Measurements from ENCODE around the gene EDA.

EDA gene

GRCh38 chrX:70042399-70043371 lies 426.8 kb downstream of the EDA start:
- no CpG with 5 or more reads among the region's 11 CpGs for WGBS (ENCODE audit: extremely low coverage, insufficient coverage, insufficient read length)
- peak in 1 of 2 donors; percentile 10 for DNase-seq
- H3K36me3 ChIP-seq (ENCODE audit: control insufficient read depth in 1 of 2, insufficient read depth in 2 of 2, low read length in 2 of 2) = no peaks in the 10 kb centered on the region

DNA sequence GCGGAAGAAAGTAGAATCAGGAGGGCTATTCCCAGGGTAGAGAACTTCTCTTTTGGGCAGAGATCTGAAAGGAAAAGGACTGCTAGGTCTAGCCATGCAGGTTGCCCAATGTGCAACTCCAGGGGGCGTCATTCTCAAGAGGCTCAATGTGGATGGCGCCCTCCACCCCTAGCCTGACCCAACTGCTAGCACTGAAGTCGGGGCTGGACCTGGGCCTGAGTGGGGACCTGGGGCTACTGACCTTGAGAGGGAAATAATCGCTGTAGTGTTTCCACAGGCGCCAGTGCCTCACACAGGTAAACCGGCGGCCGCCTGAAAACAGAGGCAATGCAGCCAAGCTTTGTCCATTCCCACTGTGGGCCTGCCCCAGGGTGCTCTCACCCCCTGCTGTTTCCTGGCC lies 427.8 kb downstream of the EDA start:
- Histone ChIP-seq H3K36me3 (ENCODE audit: control insufficient read depth in 1 of 2, insufficient read depth in 2 of 2, low read length in 2 of 2) (no peaks in the 10 kb centered on the region), H2AK5ac (ENCODE audit: low read length) (no peak overlapping the region), H3K4me3 (ENCODE audit: low read depth, low read length) (no peak overlapping the region), H3K4me1 (ENCODE audit: control insufficient read depth in 1 of 2, insufficient read depth in 2 of 2, low read length in 2 of 2) (no peaks in the 10 kb centered on the region), H2BK12ac (ENCODE audit: low read length) (no peak overlapping the region), H3K9me3 (ENCODE audit: insufficient read depth, low read depth, low read length) (no peaks in the 10 kb centered on the region), H3K9ac (ENCODE audit: low read length) (no peak overlapping the region), H4K91ac (ENCODE audit: low read depth, low read length) (no peak overlapping the region), H3K14ac (ENCODE audit: low read length) (no peak overlapping the region), H3K23ac (ENCODE audit: low read length) (no peak overlapping the region), H3K18ac (ENCODE audit: low read length) (no peak overlapping the region), H3K79me1 (ENCODE audit: low read length) (no peaks in the 10 kb centered on the region), H2BK120ac (ENCODE audit: insufficient read depth, low read length, poor library complexity) (no peak overlapping the region), H4K12ac (ENCODE audit: low read depth, low read length) (no peak overlapping the region), H3K4ac (ENCODE audit: low read depth, low read length) (no peak overlapping the region), H2AFZ (ENCODE audit: insufficient read depth, low read length, poor library complexity) (no peak overlapping the region), H3K27ac (ENCODE audit: low read depth, low read length) (no peak overlapping the region), H3K4me2 (ENCODE audit: low read length) (no peak overlapping the region), H3K79me2 (ENCODE audit: control insufficient read depth, insufficient read depth, low read length, poor library complexity) (no peaks in the 10 kb centered on the region), H2BK5ac (ENCODE audit: low read depth, low read length, poor library complexity) (no peak overlapping the region), H4K8ac (ENCODE audit: low read depth, low read length) (no peak overlapping the region), H3K27me3 (ENCODE audit: insufficient read depth, low read length) (no peaks in the 10 kb centered on the region)
- no peak for DNase-seq
- WGBS (ENCODE audit: extremely low coverage, insufficient coverage, insufficient read length) = no CpG with 5 or more reads among the region's 9 CpGs

More at GRCh38 chrX:70042399-70043371, 426.8 kb downstream of the EDA start:
- no peak overlapping the region for H4K8ac ChIP-seq (ENCODE audit: low read depth, low read length)
- H3K4me1 ChIP-seq (ENCODE audit: control insufficient read depth in 1 of 2, insufficient read depth in 2 of 2, low read length in 2 of 2) = no peaks in the 10 kb centered on the region
- no peak overlapping the region for H3K14ac ChIP-seq (ENCODE audit: low read length)
- H3K79me1 ChIP-seq (ENCODE audit: low read length) = no peaks in the 10 kb centered on the region
- no peak overlapping the region for H3K4ac ChIP-seq (ENCODE audit: low read depth, low read length)
- H2BK120ac ChIP-seq (ENCODE audit: insufficient read depth, low read length, poor library complexity) = no peak overlapping the region
- no peaks in the 10 kb centered on the region for H3K9me3 ChIP-seq (ENCODE audit: insufficient read depth, low read depth, low read length)
- no peaks in the 10 kb centered on the region for H3K79me2 ChIP-seq (ENCODE audit: control insufficient read depth, insufficient read depth, low read length, poor library complexity)
- H2AK5ac ChIP-seq (ENCODE audit: low read length) = no peak overlapping the region
- H2BK12ac ChIP-seq (ENCODE audit: low read length) = no peak overlapping the region
- H3K9ac ChIP-seq (ENCODE audit: low read length) = no peak overlapping the region
- H4K12ac ChIP-seq (ENCODE audit: low read depth, low read length) = no peak overlapping the region
- no peaks in the 10 kb centered on the region for H3K27me3 ChIP-seq (ENCODE audit: insufficient read depth, low read length)
- no peak overlapping the region for H3K4me3 ChIP-seq (ENCODE audit: low read depth, low read length)
- no peak overlapping the region for H2BK5ac ChIP-seq (ENCODE audit: low read depth, low read length, poor library complexity)
- no peak overlapping the region for H3K4me2 ChIP-seq (ENCODE audit: low read length)
- no peak overlapping the region for H3K18ac ChIP-seq (ENCODE audit: low read length)
- H4K91ac ChIP-seq (ENCODE audit: low read depth, low read length) = no peak overlapping the region
- H2AFZ ChIP-seq (ENCODE audit: insufficient read depth, low read length, poor library complexity) = no peak overlapping the region
- H3K23ac ChIP-seq (ENCODE audit: low read length) = no peak overlapping the region
- H3K27ac ChIP-seq (ENCODE audit: low read depth, low read length) = no peak overlapping the region

GRCh38 chrX:70044541-70045245 lies 428.8 kb downstream of the EDA start:
- Histone ChIP-seq H3K36me3 (ENCODE audit: control insufficient read depth in 1 of 2, insufficient read depth in 2 of 2, low read length in 2 of 2) (no peaks in the 10 kb centered on the region), H4K91ac (ENCODE audit: low read depth, low read length) (no peak overlapping the region), H3K9ac (ENCODE audit: low read length) (no peak overlapping the region), H3K18ac (ENCODE audit: low read length) (no peak overlapping the region), H2AFZ (ENCODE audit: insufficient read depth, low read length, poor library complexity) (no peak overlapping the region), H2BK12ac (ENCODE audit: low read length) (no peak overlapping the region), H3K79me1 (ENCODE audit: low read length) (no peaks in the 10 kb centered on the region), H3K23ac (ENCODE audit: low read length) (no peak overlapping the region), H3K79me2 (ENCODE audit: control insufficient read depth, insufficient read depth, low read length, poor library complexity) (no peaks in the 10 kb centered on the region), H3K9me3 (ENCODE audit: insufficient read depth, low read depth, low read length) (no peaks in the 10 kb centered on the region), H3K4me1 (ENCODE audit: control insufficient read depth in 1 of 2, insufficient read depth in 2 of 2, low read length in 2 of 2) (no peaks in the 10 kb centered on the region), H2BK5ac (ENCODE audit: low read depth, low read length, poor library complexity) (no peak overlapping the region), H3K4ac (ENCODE audit: low read depth, low read length) (no peak overlapping the region), H3K4me2 (ENCODE audit: low read length) (no peak overlapping the region), H3K27me3 (ENCODE audit: insufficient read depth, low read length) (no peaks in the 10 kb centered on the region), H2BK120ac (ENCODE audit: insufficient read depth, low read length, poor library complexity) (no peak overlapping the region), H4K8ac (ENCODE audit: low read depth, low read length) (no peak overlapping the region), H3K14ac (ENCODE audit: low read length) (no peak overlapping the region), H4K12ac (ENCODE audit: low read depth, low read length) (no peak overlapping the region), H3K4me3 (ENCODE audit: low read depth, low read length) (no peak overlapping the region), H3K27ac (ENCODE audit: low read depth, low read length) (no peak overlapping the region), H2AK5ac (ENCODE audit: low read length) (no peak overlapping the region)
- no peak for DNase-seq
- WGBS (ENCODE audit: extremely low coverage, insufficient coverage, insufficient read length) = no CpG with 5 or more reads among the region's 4 CpGs

- H3K36me3 ChIP-seq (ENCODE audit: control insufficient read depth in 1 of 2, insufficient read depth in 2 of 2, low read length in 2 of 2) = no peaks in the 10 kb centered on the region
- no peak overlapping the region for H2AFZ ChIP-seq (ENCODE audit: insufficient read depth, low read length, poor library complexity)
- no peak overlapping the region for H3K9ac ChIP-seq (ENCODE audit: low read length)
- no peaks in the 10 kb centered on the region for H3K27me3 ChIP-seq (ENCODE audit: insufficient read depth, low read length)
- H3K4ac ChIP-seq (ENCODE audit: low read depth, low read length) = no peak overlapping the region
- H3K23ac ChIP-seq (ENCODE audit: low read length) = no peak overlapping the region
- DNase-seq = no peak
- no peak overlapping the region for H3K27ac ChIP-seq (ENCODE audit: low read depth, low read length)
- H2BK12ac ChIP-seq (ENCODE audit: low read length) = no peak overlapping the region
- H3K4me1 ChIP-seq (ENCODE audit: control insufficient read depth in 1 of 2, insufficient read depth in 2 of 2, low read length in 2 of 2) = no peaks in the 10 kb centered on the region
- no peak overlapping the region for H4K12ac ChIP-seq (ENCODE audit: low read depth, low read length)
- no peak overlapping the region for H3K14ac ChIP-seq (ENCODE audit: low read length)
- H3K79me1 ChIP-seq (ENCODE audit: low read length) = no peaks in the 10 kb centered on the region
- H3K4me2 ChIP-seq (ENCODE audit: low read length) = no peak overlapping the region
- no peak overlapping the region for H3K18ac ChIP-seq (ENCODE audit: low read length)
- H3K79me2 ChIP-seq (ENCODE audit: control insufficient read depth, insufficient read depth, low read length, poor library complexity) = no peaks in the 10 kb centered on the region
- no peak overlapping the region for H3K4me3 ChIP-seq (ENCODE audit: low read depth, low read length)
- no peak overlapping the region for H2BK120ac ChIP-seq (ENCODE audit: insufficient read depth, low read length, poor library complexity)
- no peak overlapping the region for H2AK5ac ChIP-seq (ENCODE audit: low read length)
- no peak overlapping the region for H4K8ac ChIP-seq (ENCODE audit: low read depth, low read length)
- H3K9me3 ChIP-seq (ENCODE audit: insufficient read depth, low read depth, low read length) = no peaks in the 10 kb centered on the region
- no peak overlapping the region for H4K91ac ChIP-seq (ENCODE audit: low read depth, low read length)
- H2BK5ac ChIP-seq (ENCODE audit: low read depth, low read length, poor library complexity) = no peak overlapping the region
These were observed 431.1 kb downstream of the EDA start for GRCh38 chrX:70046978-70047377.
